ENCODE data around the gene CYP46A1.

DNA sequence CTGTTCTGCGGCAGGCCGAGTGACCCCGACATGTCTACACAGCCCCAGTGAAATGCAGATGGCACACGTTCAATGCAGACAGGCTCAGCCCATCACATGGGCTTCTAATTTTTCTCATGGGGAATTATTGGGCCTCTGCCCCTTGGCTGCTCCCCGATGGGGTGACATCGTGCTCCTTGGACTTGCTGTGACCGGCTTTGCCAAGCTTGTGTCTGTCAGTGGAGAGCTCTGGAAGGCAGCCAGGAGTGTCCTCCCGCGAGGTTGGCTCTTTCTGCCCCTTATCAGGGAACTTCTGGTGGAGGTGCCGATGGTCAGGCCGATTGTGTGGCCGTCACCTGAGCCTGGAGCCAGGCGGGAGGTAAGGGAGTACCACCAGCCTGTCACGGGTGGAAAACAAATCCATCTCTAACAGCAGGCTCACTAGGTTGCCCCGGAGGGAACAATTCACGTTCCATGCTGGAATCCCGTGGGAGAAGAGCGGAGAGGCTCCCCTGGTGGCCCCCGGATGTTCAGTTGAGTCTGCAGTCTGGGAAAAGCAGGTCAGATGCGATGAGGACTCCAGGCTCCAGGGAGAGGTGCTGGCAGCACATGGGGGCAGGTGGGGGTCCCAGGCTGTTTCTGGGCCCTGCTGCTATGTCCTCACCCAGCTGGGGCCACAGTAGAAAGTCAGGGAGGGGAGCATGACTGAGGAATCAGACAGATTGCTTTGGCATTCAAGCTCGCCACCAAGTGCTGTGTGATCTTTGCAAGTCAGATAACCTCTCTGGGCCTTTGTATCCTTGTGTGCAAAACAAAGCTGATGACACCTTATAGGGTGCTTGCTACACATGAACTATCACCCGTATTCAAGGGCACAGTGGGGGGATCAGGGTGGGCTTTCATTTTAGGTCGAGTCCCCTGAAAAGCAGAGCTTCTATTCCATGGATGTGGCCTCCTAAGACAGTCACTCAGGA lies 65.9 kb downstream of the CYP46A1 start:
- TF ChIP-seq CTCF (conservative IDR thresholded peaks at IDR 0.05 in 1 of 2, IDR thresholded peaks at IDR 0.05 in 1 of 2; ENCODE audit: low read depth in 1 of 2, low read length in 2 of 2): no peak
- TF ChIP-seq EZH2 (IDR thresholded peaks at IDR 0.05; ENCODE audit: low read length, missing control alignments): no peak
